H1 (cell line): ENCODE data around the gene UBE2H. TPM values are rescaled to one million over a fixed set of nuclear protein-coding genes. Genes with fewer than 3 reads are reported as not detected.
A peak's percentile ranks its signal among the peaks of the same experiment; 100 is the strongest.

ENCODE experiments used
- CTCF ChIA-PET: fragments of 300-600 bp; sonication (Branson Sonifier 250); formaldehyde crosslinking; loops from one replicate; lab custom pipeline; 2021; ENCODE audit not compliant: partially characterized antibody; lab: Charles Lee
- POLR2A ChIA-PET: fragments of 300-600 bp; sonication (Branson Sonifier 250); formaldehyde crosslinking; loops from one replicate; lab custom pipeline; 2021; ENCODE audit warnings: inconsistent platforms; ENCODE audit not compliant: partially characterized antibody; lab: Charles Lee
- DNase-seq, 2 experiments: peaks; one replicate each; pipeline versions ENCODE4 v3.0.0 to v3.0.0-alpha.2; 2010 to 2022; ENCODE audit warnings: low spot score in 2 of 2, low read depth in 1 of 2, mixed read lengths in 1 of 2
- FAIRE-seq: peaks from 2 replicates; lab custom pipeline; 2011; peaks lifted over from hg19 to GRCh38; lab: Jason Lieb, UNC
- H2AFZ ChIP-seq: 2 replicates; pipeline ENCODE4 v1.8.1; 2012; ENCODE audit warnings: low read length, inconsistent platforms
- H2AK5ac ChIP-seq: 2 replicates; pipeline ENCODE4 v1.6.1; 2013; ENCODE audit warnings: low read depth, low read length
- H2BK120ac ChIP-seq: replicated peaks from 2 replicates; pipeline ENCODE3; 2013; ENCODE audit warnings: low read depth, low read length, inconsistent platforms
- H2BK12ac ChIP-seq: 2 replicates; pipeline ENCODE4 v1.6.1; 2013; ENCODE audit warnings: low read depth, low read length
- H2BK15ac ChIP-seq: 2 replicates; pipeline ENCODE4 v1.6.1; 2013; ENCODE audit warnings: low read length
- H2BK20ac ChIP-seq: 2 replicates; pipeline ENCODE4 v1.6.1; 2013; ENCODE audit warnings: low read length
- H2BK5ac ChIP-seq: 2 replicates; pipeline ENCODE4 v1.6.1; 2013; ENCODE audit warnings: low read depth, low read length
- H3K14ac ChIP-seq: 2 replicates; pipeline ENCODE4 v1.6.1; 2013; ENCODE audit warnings: inconsistent platforms; ENCODE audit not compliant: insufficient read length
- H3K18ac ChIP-seq: 2 replicates; pipeline ENCODE4 v1.6.1; 2013; ENCODE audit warnings: low read length; ENCODE audit errors: extremely low read depth
- H3K23ac ChIP-seq: 2 replicates; pipeline ENCODE4 v1.6.1; 2013; ENCODE audit warnings: inconsistent platforms; ENCODE audit not compliant: insufficient read length
- H3K23me2 ChIP-seq: 2 replicates; pipeline ENCODE4 v1.6.1; 2013; ENCODE audit warnings: low read depth, low read length
- H3K27ac ChIP-seq: 2 replicates; pipeline ENCODE4 v1.6.1; 2011; ENCODE audit warnings: low read depth, low read length, inconsistent platforms
- H3K27me3 ChIP-seq, 4 experiments: replicated peaks in 1 of 4; 1 replicate in 1 of 4; 2 replicates in 3 of 4; pipeline versions ENCODE4 v1.6.1 to v1.8.1; 2011 to 2013; ENCODE audit warnings: low read length in 3 of 4, mild to moderate bottlenecking in 3 of 4, inconsistent platforms in 2 of 4, mixed read lengths in 2 of 4, moderate library complexity in 1 of 4; ENCODE audit not compliant: control insufficient read depth in 3 of 4, insufficient read depth in 3 of 4; ENCODE audit errors: extremely low read depth in 1 of 4
- H3K36me3 ChIP-seq, 4 experiments: 2 replicates each; pipeline versions ENCODE4 v1.6.1 to v1.8.1; 2011 to 2013; ENCODE audit warnings: mild to moderate bottlenecking in 4 of 4, low read length in 3 of 4, moderate library complexity in 2 of 4, control low read depth in 1 of 4, inconsistent platforms in 1 of 4; ENCODE audit not compliant: insufficient read depth in 4 of 4, control insufficient read depth in 2 of 4
- H3K4ac ChIP-seq: replicated peaks from 2 replicates; pipeline ENCODE3; 2013; ENCODE audit warnings: low read length, low read depth, mixed read lengths, inconsistent platforms; ENCODE audit not compliant: insufficient read length
- H3K4me1 ChIP-seq, 4 experiments: replicated peaks in 1 of 4; 1 replicate in 1 of 4; 2 replicates in 3 of 4; pipeline versions ENCODE4 v1.6.1 to v1.8.1; 2011 to 2013; ENCODE audit warnings: low read length in 3 of 4, inconsistent platforms in 2 of 4, mixed read lengths in 1 of 4; ENCODE audit not compliant: insufficient read depth in 4 of 4, control insufficient read depth in 3 of 4
- H3K4me2 ChIP-seq, 2 experiments: 2 replicates each; pipeline versions ENCODE4 v1.6.1 to v1.8.1; 2011 to 2013; ENCODE audit warnings: low read depth in 2 of 2, low read length in 2 of 2, control low read depth in 1 of 2, inconsistent platforms in 1 of 2, mild to moderate bottlenecking in 1 of 2; ENCODE audit not compliant: insufficient read depth in 1 of 2
- H3K4me3 ChIP-seq, 4 experiments: fragments of 200-600, 300-600 bp in 1 of 4; sonication (generic), shearing (Covaris generic), sonication (Bioruptor Twin) in 1 of 4; 2 replicates each; pipeline versions ENCODE4 v1.5.1 to v1.8.1; 2011 to 2016; ENCODE audit warnings: low read length in 4 of 4, low read depth in 3 of 4, control low read depth in 2 of 4, inconsistent platforms in 2 of 4, mild to moderate bottlenecking in 2 of 4, mixed read lengths in 1 of 4, moderate library complexity in 1 of 4; ENCODE audit not compliant: insufficient read depth in 2 of 4; ENCODE audit errors: extremely low read depth in 1 of 4
- H3K56ac ChIP-seq: replicated peaks from 2 replicates; pipeline ENCODE3; 2013; ENCODE audit warnings: low read depth, mild to moderate bottlenecking, mixed read lengths, low read length, inconsistent platforms; ENCODE audit not compliant: insufficient read length
- H3K79me1 ChIP-seq: 2 replicates; pipeline ENCODE4 v1.6.1; 2013; ENCODE audit warnings: low read depth, low read length, control low read depth
- H3K79me2 ChIP-seq, 2 experiments: 2 replicates each; pipeline versions ENCODE4 v1.6.1 to v1.8.1; 2012 to 2013; ENCODE audit warnings: low read length in 2 of 2, mild to moderate bottlenecking in 2 of 2, inconsistent platforms in 1 of 2; ENCODE audit not compliant: insufficient read depth in 2 of 2, control insufficient read depth in 1 of 2
- H3K9ac ChIP-seq, 4 experiments: replicated peaks in 1 of 4; 1 replicate in 1 of 4; 2 replicates in 3 of 4; pipeline versions ENCODE4 v1.6.1 to v1.8.1; 2011 to 2013; ENCODE audit warnings: low read depth in 3 of 4, low read length in 3 of 4, control low read depth in 2 of 4, mild to moderate bottlenecking in 2 of 4, moderate library complexity in 2 of 4, inconsistent platforms in 1 of 4; ENCODE audit errors: extremely low read depth in 1 of 4
- H3K9me3 ChIP-seq, 2 experiments: 2 replicates each; pipeline versions ENCODE4 v1.6.1 to v1.8.1; 2012 to 2013; ENCODE audit warnings: mild to moderate bottlenecking in 2 of 2, moderate library complexity in 2 of 2, control low read depth in 1 of 2, inconsistent platforms in 1 of 2, low read depth in 1 of 2, low read length in 1 of 2, mixed read lengths in 1 of 2; ENCODE audit not compliant: insufficient read depth in 2 of 2
- H4K20me1 ChIP-seq, 2 experiments: replicated peaks in 1 of 2; 2 replicates each; pipeline versions ENCODE3 to v1.8.1; 2011 to 2013; ENCODE audit warnings: inconsistent platforms in 2 of 2, low read length in 2 of 2, mild to moderate bottlenecking in 1 of 2; ENCODE audit not compliant: insufficient read depth in 2 of 2, control insufficient read depth in 1 of 2
- H4K5ac ChIP-seq: 2 replicates; pipeline ENCODE4 v1.6.1; 2013; ENCODE audit warnings: low read length, low read depth, mixed read lengths, inconsistent platforms; ENCODE audit not compliant: insufficient read length
- H4K8ac ChIP-seq: 2 replicates; pipeline ENCODE4 v1.8.0; 2013; ENCODE audit warnings: mild to moderate bottlenecking, moderate library complexity, low read length, inconsistent platforms; ENCODE audit not compliant: insufficient read depth; ENCODE audit errors: extremely low read depth
- H4K91ac ChIP-seq: replicated peaks from 2 replicates; pipeline ENCODE3; 2013; ENCODE audit warnings: low read length, mixed read lengths, inconsistent platforms; ENCODE audit not compliant: insufficient read length
- BCL11A ChIP-seq, 2 experiments: IDR thresholded peaks; one replicate each; pipeline ENCODE4 v1.6.1; 2011; ENCODE audit warnings: low read depth in 2 of 2, low read length in 2 of 2, mild to moderate bottlenecking in 2 of 2
- CHD1 ChIP-seq: IDR thresholded peaks from 2 replicates; pipeline ENCODE4 v1.6.1; 2012; ENCODE audit warnings: low read depth, low read length, improper control_type of control experiment
- CREB1 ChIP-seq: IDR thresholded peaks from 2 replicates; pipeline ENCODE4 v1.6.1; 2012; ENCODE audit warnings: inconsistent platforms
- RBBP5 ChIP-seq: IDR thresholded peaks from 2 replicates; pipeline ENCODE4 v1.7.1; 2012; ENCODE audit warnings: low read depth, mild to moderate bottlenecking, inconsistent platforms, low read length, moderate library complexity, borderline replicate concordance
- YY1 ChIP-seq: IDR thresholded peaks from 2 replicates; pipeline ENCODE4 v1.6.1; 2011; ENCODE audit warnings: low read depth, mild to moderate bottlenecking, low read length
- WGBS, 2 experiments: shearing (Covaris generic) in 1 of 2; methylation state at CpG; one replicate each; pipeline versions ENCODE4 v1.1.6 to v1.1.7; 2013 to 2015; ENCODE audit warnings: low lambda C conversion rate in 2 of 2, mixed read lengths in 2 of 2, inconsistent platforms in 1 of 2, low coverage in 1 of 2, missing lambda C conversion rate in 1 of 2; ENCODE audit not compliant: insufficient replicate concordance in 2 of 2, insufficient coverage in 1 of 2, insufficient read length in 1 of 2; ENCODE audit errors: extremely low coverage in 1 of 2, missing lambda C conversion rate in 1 of 2; 5-methylcytosine and 5-hydroxymethylcytosine counted together
- polyA plus RNA-seq, 7 experiments: library from polyadenylated mRNA; depleted of rRNA in 3 of 7; stranded (reverse) in 5 of 7; unstranded in 2 of 7; fragments of >200 nt in 5 of 7; fragments of 200-250 nt in 2 of 7; gene quantifications; 1 replicate in 5 of 7; 2 replicates in 1 of 7; 4 replicates in 1 of 7; pipeline versions ENCODE4 v1.2.1 to v1.2.3, GENCODE V29; 2011 to 2013; ENCODE audit warnings: missing spikeins in 2 of 7, mixed read lengths in 2 of 7
- total RNA-seq: library from RNA; stranded (reverse); fragmentation: NEBNext Ultra II Directional; extraction: Animal tissue kit (Norgen Biotek cat#: 25700); gene quantifications from 2 replicates; pipeline ENCODE4 v1.2.1, GENCODE V29; 2021

Gene UBE2H
- total and polyA plus RNA-seq, 2 of the 8 experiments (the other 6 are each of a cell fraction or from before 2014, with no cell fraction given), result 30.6 to 62.2 TPM

GRCh38 chr7:129862682-129863081, 90.1 kb downstream of the UBE2H start:
- Histone ChIP-seq H2BK5ac (no peak overlapping the region), H3K14ac (no peak overlapping the region), H3K79me1 (peaks cover 2% of the 10 kb centered on the region), H3K4me1 (peaks cover 2 to 15% (median 8%) of the 10 kb centered on the region in 4 experiments), H3K56ac (no peak overlapping the region), H4K8ac (no peak overlapping the region), H2BK120ac (no peak overlapping the region), H3K18ac (no peak overlapping the region), H3K4me2 (0 out of 4 replicates have a peak overlapping the region, but pooled peaks of 1 of the 2 experiments have one; percentile 16), H2BK12ac (no peak overlapping the region), H2AK5ac (no peak overlapping the region), H3K9me3 (no peaks in the 10 kb centered on the region), H4K20me1 (peaks cover 0 to 1% of the 10 kb centered on the region in 2 experiments), H3K36me3 (no peaks in the 10 kb centered on the region), H2BK15ac (no peak overlapping the region), H3K9ac (no peak overlapping the region), H3K23me2 (no peaks in the 10 kb centered on the region), H3K23ac (no peak overlapping the region), H4K5ac (no peak overlapping the region), H3K4me3 (no peak overlapping the region), H2BK20ac (no peak overlapping the region), H2AFZ (no peak overlapping the region), H4K91ac (no peak overlapping the region), H3K79me2 (peaks cover 0 to 61% of the 10 kb centered on the region in 2 experiments; a peak in 3 of 4 replicates), H3K27ac (no peak overlapping the region), H3K27me3 (peaks cover 0 to 1% (median 0%) of the 10 kb centered on the region in 4 experiments; a peak in 1 of 7 replicates), H3K4ac (no peak overlapping the region)
- DNase-seq (no peak), FAIRE-seq (no peak)
- TF ChIP-seq BCL11A (IDR thresholded peaks at IDR 0.05; ENCODE audit: low read depth in 2 of 2, low read length in 2 of 2), result no peak
- TF ChIP-seq CHD1, result no peak
- TF ChIP-seq YY1, result no peak
- no peak for TF ChIP-seq CREB1
- no peak for TF ChIP-seq RBBP5
- ChIA-PET POLR2A (interaction anchor here (1.0 to 1.2 kb wide), 3 partner anchors 8 to 120 kb away, joined by 3 to 4 read pairs (median 4); no protein-coding TSS in a partner anchor), CTCF (interaction anchor here (0.6 to 1.0 kb wide), 4 partner anchors 97 to 240 kb away, joined by 3 read pairs; no protein-coding TSS in a partner anchor)
- WGBS, 2 experiments, result 53% methylated on average over 3 of the region's 3 CpGs; no CpG with 5 or more reads in 1 of the 2 experiments
